IPS-18c (cell line): ENCODE measurements around the gene GRN.
"Not testable (repeated sequence)": the region's sequence is repeated elsewhere in the genome, so short reads cannot be mapped to it uniquely, and the experiment has no call there.

ENCODE experiments used
- H3K4me3 ChIP-seq: 2 replicates; pipeline ENCODE4 v1.7.0; 2013; ENCODE audit warnings: low read depth, mild to moderate bottlenecking, low read length, moderate library complexity; ENCODE audit not compliant: insufficient read depth
- H3K9me3 ChIP-seq: one replicate; pipeline ENCODE4 v1.6.1; 2013; ENCODE audit warnings: mild to moderate bottlenecking, low read length, moderate library complexity; ENCODE audit not compliant: control insufficient read depth, insufficient read depth

The GRN gene

GRCh38 chr17:44334727-44335126 lies 10.4 kb upstream of the GRN start:
- no peak overlapping the region for H3K4me3 ChIP-seq
- H3K9me3 ChIP-seq, result no peaks in the 10 kb centered on the region

GRCh38 chr17:44335564-44335963 lies 9.5 kb upstream of the GRN start:
- no peaks in the 10 kb centered on the region for H3K9me3 ChIP-seq
- H3K4me3 ChIP-seq, result no peak overlapping the region

- no peak overlapping the region for H3K4me3 ChIP-seq
- H3K9me3 ChIP-seq, result no peaks in the 10 kb centered on the region
These were observed 9.1 kb upstream of the GRN start for GRCh38 chr17:44335968-44336367.

- H3K9me3 ChIP-seq, result no peaks in the 10 kb centered on the region
- H3K4me3 ChIP-seq, result no peak overlapping the region
These were observed 6.4 kb upstream of the GRN start for GRCh38 chr17:44338702-44339101.

GRCh38 chr17:44340553-44340952 lies 4.5 kb upstream of the GRN start:
- H3K9me3 ChIP-seq, H3K4me3 ChIP-seq: not testable (repeated sequence)

GRCh38 chr17:44343510-44344209 lies 1.4 kb upstream of the GRN start:
- Histone ChIP-seq H3K9me3 (no peaks in the 10 kb centered on the region), H3K4me3 (no peak overlapping the region)

GRCh38 chr17:44345454-44346026 lies 438 bp downstream of the GRN start:
- H3K9me3 ChIP-seq, result no peaks in the 10 kb centered on the region
- H3K4me3 ChIP-seq, result peak overlapping the region; percentile 88

- H3K9me3 ChIP-seq, result no peaks in the 10 kb centered on the region
- H3K4me3 ChIP-seq, result no peak overlapping the region; the same call in 1 of the 2 replicates
These were observed 1.2 kb downstream of the GRN start for GRCh38 chr17:44346064-44346844.

GRCh38 chr17:44347206-44348055 lies 2.3 kb downstream of the GRN start:
- H3K9me3 ChIP-seq, H3K4me3 ChIP-seq: not testable (repeated sequence)

- H3K4me3 ChIP-seq, result no peak overlapping the region
- no peaks in the 10 kb centered on the region for H3K9me3 ChIP-seq
These were observed 3.3 kb downstream of the GRN start for GRCh38 chr17:44348234-44348987.

- Histone ChIP-seq H3K4me3 (no peak overlapping the region), H3K9me3 (no peaks in the 10 kb centered on the region)
These were observed 3.9 kb downstream of the GRN start for GRCh38 chr17:44348988-44349364.

- Histone ChIP-seq H3K4me3 (no peak overlapping the region), H3K9me3 (no peaks in the 10 kb centered on the region)
These were observed 4.5 kb downstream of the GRN start for GRCh38 chr17:44349553-44350070.

- Histone ChIP-seq H3K4me3 (no peak overlapping the region), H3K9me3 (no peaks in the 10 kb centered on the region)
These were observed 5.7 kb downstream of the GRN start for GRCh38 chr17:44350733-44351226.

- no peaks in the 10 kb centered on the region for H3K9me3 ChIP-seq
- no peak overlapping the region for H3K4me3 ChIP-seq
These were observed 6.4 kb downstream of the GRN start for GRCh38 chr17:44351464-44351863.

GRCh38 chr17:44351961-44352827 lies 7.1 kb downstream of the GRN start:
- Histone ChIP-seq H3K9me3 (no peaks in the 10 kb centered on the region), H3K4me3 (no peak overlapping the region)
